ENCODE measurements around the gene C22orf31.

- no peak for TF ChIP-seq POLR2A (IDR thresholded peaks at IDR 0.05)
- no peak for TF ChIP-seq CTCF (IDR thresholded peaks at IDR 0.05)
These were observed 28.4 kb upstream of the C22orf31 start for GRCh38 chr22:29090039-29090438.
